Thyroid gland (tissue), 4 donors: ENCODE data around the gene RDH8.
"Not testable (repeated sequence)": the region's sequence is repeated elsewhere in the genome, so short reads cannot be mapped to it uniquely, and the experiment has no call there.

Experiments
- CTCF ChIP-seq, 6 experiments: fragments of 200-600 bp in 3 of 6; fragments of 450-650 bp in 3 of 6; sonication (generic) in 3 of 6; IDR thresholded peaks; one replicate each; pipeline ENCODE4 v1.5.1; 2016 to 2019; ENCODE audit warnings: antibody characterized with exemption in 6 of 6, mild to moderate bottlenecking in 2 of 6, inconsistent platforms in 1 of 6, moderate library complexity in 1 of 6
- POLR2A ChIP-seq, 2 donors: fragments of 450-650 bp; IDR thresholded peaks; one replicate each; pipeline ENCODE4 v1.6.1; 2017; ENCODE audit warnings: antibody characterized with exemption in 2 of 2, mild to moderate bottlenecking in 2 of 2, moderate library complexity in 1 of 2

GRCh38 chr19:10023096-10023495 is 9.8 kb downstream of the RDH8 start:
- TF ChIP-seq CTCF, POLR2A (IDR thresholded peaks at IDR 0.05): not testable (repeated sequence)
